Lower leg skin (tissue), 4 donors: ENCODE measurements around the gene MEP1A. TPM values are rescaled to one million over a fixed set of nuclear protein-coding genes. Genes with fewer than 3 reads are reported as not detected.
A peak's percentile ranks its signal among the peaks of the same experiment; 100 is the strongest.
"Not testable (repeated sequence)": the region's sequence is repeated elsewhere in the genome, so short reads cannot be mapped to it uniquely, and the experiment has no call there.

Experiments used
- DNase-seq, 2 donors: peaks; one replicate each; pipeline ENCODE4 v3.0.0-alpha.2; 2019; ENCODE audit warnings: low spot score in 2 of 2
- H3K4me3 ChIP-seq: fragments of 200-600 bp; sonication (generic); 2 replicates; pipeline ENCODE4 v1.5.1; 2017; ENCODE audit warnings: mild to moderate bottlenecking, low read depth; ENCODE audit not compliant: poor library complexity, severe bottlenecking
- CTCF ChIP-seq, 3 donors: fragments of 450-650 bp; IDR thresholded peaks; one replicate each; pipeline ENCODE4 v1.5.1; 2016; ENCODE audit warnings: antibody characterized with exemption in 3 of 3, mild to moderate bottlenecking in 3 of 3, moderate library complexity in 2 of 3
- POLR2A ChIP-seq, 2 donors: fragments of 450-650 bp; IDR thresholded peaks; one replicate each; pipeline ENCODE4 v1.6.1; 2016 to 2017; ENCODE audit warnings: antibody characterized with exemption in 2 of 2, mild to moderate bottlenecking in 1 of 2, moderate library complexity in 1 of 2
- WGBS, 2 donors: methylation state at CpG; one replicate each; pipeline ENCODE4 v1.1.5; 2018; 5-methylcytosine and 5-hydroxymethylcytosine counted together
- intact Hi-C: fragments of 100-400 bp; cut with DNase I; formaldehyde crosslinking; loops from one replicate; pipeline ENCODE4 v1.15.0; 2023; ENCODE audit warnings: low total_unique reads
- total RNA-seq, 4 donors: library from RNA; depleted of rRNA; stranded (reverse); fragments of >200 nt; gene quantifications; one replicate each; pipeline ENCODE4 v1.1.0, GENCODE V29; 2016

The MEP1A gene
- total RNA-seq, 4 donors from 2014 or later, result not detected

- intact Hi-C loops, result no loop called here
- TF ChIP-seq POLR2A (IDR thresholded peaks at IDR 0.05) (no peak), CTCF (IDR thresholded peaks at IDR 0.05) (no peak)
- WGBS, 2 donors, result 62 to 75% methylated on average over 2 of the region's 2 CpGs
- DNase-seq, result peak; percentile 54 to 86
- no peak overlapping the region for H3K4me3 ChIP-seq
These were observed 20.4 kb upstream of the MEP1A start for GRCh38 chr6:46772762-46773161.

DNA sequence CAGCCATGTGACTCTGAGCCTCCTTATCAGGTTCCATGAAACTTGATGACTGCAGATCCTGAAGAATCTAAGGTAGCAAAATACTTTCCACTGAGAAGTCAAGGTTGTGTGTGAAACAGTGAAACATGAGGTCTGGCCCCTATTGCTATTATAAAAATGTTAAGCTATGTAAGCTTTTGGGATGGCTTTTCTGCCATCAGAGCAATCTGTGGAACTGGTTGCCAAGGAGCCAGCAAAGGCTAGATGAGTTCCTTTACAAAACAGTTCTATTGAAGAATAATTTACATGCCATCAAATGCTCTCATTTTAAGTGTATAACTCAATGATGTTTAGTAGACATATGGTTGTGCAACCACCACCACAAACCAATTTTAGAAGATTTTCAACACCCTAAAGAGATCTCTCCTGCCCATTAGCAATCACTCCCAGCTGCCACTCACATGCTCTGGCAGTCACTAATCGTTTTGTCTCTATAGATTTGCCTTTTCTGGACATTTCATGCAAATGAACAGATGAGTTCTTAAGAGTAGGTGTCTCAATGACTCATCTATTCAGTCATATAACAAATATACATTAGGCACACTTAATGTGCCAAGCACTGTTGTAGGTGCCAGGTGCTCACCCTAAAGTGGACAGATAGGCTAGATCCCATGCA, 19.9 kb upstream of the MEP1A start:
- intact Hi-C loops, result no loop called here
- H3K4me3 ChIP-seq, result no peak overlapping the region
- DNase-seq, result no peak
- 40 to 45% methylated on average over 1 of the region's 1 CpG for WGBS, 2 donors
- no peak for TF ChIP-seq POLR2A (IDR thresholded peaks at IDR 0.05)

- H3K4me3 ChIP-seq, DNase-seq, intact Hi-C loops: not testable (repeated sequence)
- 95 to 98% methylated on average over 16 to 21 of the region's 24 CpGs for WGBS, 2 donors
These were observed 18.5 kb upstream of the MEP1A start for GRCh38 chr6:46774736-46775135.

GRCh38 chr6:46776070-46776712, 17.0 kb upstream of the MEP1A start:
- no peak for DNase-seq
- TF ChIP-seq CTCF (IDR thresholded peaks at IDR 0.05) (no peak), POLR2A (IDR thresholded peaks at IDR 0.05) (no peak)
- intact Hi-C loops, result no loop called here
- H3K4me3 ChIP-seq, result no peak overlapping the region
- 85 to 88% methylated on average over 5 of the region's 5 CpGs for WGBS, 2 donors

- intact Hi-C loops, result no loop called here
- TF ChIP-seq CTCF (IDR thresholded peaks at IDR 0.05) (no peak), POLR2A (IDR thresholded peaks at IDR 0.05) (no peak)
- no peak overlapping the region for H3K4me3 ChIP-seq
- 83 to 85% methylated on average over 12 of the region's 12 CpGs for WGBS, 2 donors
- no peak for DNase-seq
These were observed 15.5 kb upstream of the MEP1A start for GRCh38 chr6:46777476-46778346.

- 35 to 38% methylated on average over 6 of the region's 6 CpGs for WGBS, 2 donors
- H3K4me3 ChIP-seq, result no peak overlapping the region
- TF ChIP-seq POLR2A (IDR thresholded peaks at IDR 0.05) (no peak), CTCF (IDR thresholded peaks at IDR 0.05) (no peak)
- DNase-seq, result peak in 1 of 2 donors; percentile 57
- intact Hi-C loops, result no loop called here
These were observed 11.5 kb upstream of the MEP1A start for GRCh38 chr6:46781478-46782378.
